GM18498 (cell line): ENCODE measurements around the gene TMEM175.
A peak's percentile ranks its signal among the peaks of the same experiment; 100 is the strongest.
"Not testable (repeated sequence)": the region's sequence is repeated elsewhere in the genome, so short reads cannot be mapped to it uniquely, and the experiment has no call there.

ENCODE experiments used
- ATAC-seq: cut with Tn5 transposase; IDR thresholded peaks from one replicate; pipeline ENCODE4 v1.9.1; 2021; ENCODE audit warnings: mild to moderate bottlenecking, moderate library complexity; ENCODE audit not compliant: unreplicated experiment

The TMEM175 gene

GRCh38 chr4:915041-915474, 17.2 kb upstream of the TMEM175 start:
- no peak for ATAC-seq

GRCh38 chr4:915595-915994, 16.7 kb upstream of the TMEM175 start:
- ATAC-seq = no peak

- no peak for ATAC-seq
Measured at GRCh38 chr4:917466-917865, 14.8 kb upstream of the TMEM175 start.

- no peak for ATAC-seq
Measured at GRCh38 chr4:917992-918391, 14.3 kb upstream of the TMEM175 start.

- not testable (repeated sequence) for ATAC-seq
Measured at GRCh38 chr4:918591-918990, 13.7 kb upstream of the TMEM175 start.

- ATAC-seq = not testable (repeated sequence)
Measured at GRCh38 chr4:919004-919680, 13.1 kb upstream of the TMEM175 start.

- ATAC-seq = peak; percentile 65
Measured at GRCh38 chr4:921830-922331, 10.4 kb upstream of the TMEM175 start.

- ATAC-seq = no peak
Measured at GRCh38 chr4:924107-925096, 7.9 kb upstream of the TMEM175 start.

- no peak for ATAC-seq
Measured at GRCh38 chr4:925171-925570, 7.1 kb upstream of the TMEM175 start.

GRCh38 chr4:925771-926500, 6.3 kb upstream of the TMEM175 start:
- ATAC-seq = no peak

GRCh38 chr4:926538-926937, 5.7 kb upstream of the TMEM175 start:
- ATAC-seq = no peak

- not testable (repeated sequence) for ATAC-seq
Measured at GRCh38 chr4:927566-927965, 4.7 kb upstream of the TMEM175 start.

GRCh38 chr4:929096-929765, 3.0 kb upstream of the TMEM175 start:
- no peak for ATAC-seq

- no peak for ATAC-seq
Measured at GRCh38 chr4:930028-930551, 2.2 kb upstream of the TMEM175 start.

- ATAC-seq = no peak
Measured at GRCh38 chr4:930827-931193, 1.4 kb upstream of the TMEM175 start.

- peak; percentile 0 for ATAC-seq
Measured at GRCh38 chr4:931194-931959, 883 bp upstream of the TMEM175 start.

GRCh38 chr4:932713-933070, 432 bp downstream of the TMEM175 start:
- ATAC-seq = no peak

- not testable (repeated sequence) for ATAC-seq
Measured at GRCh38 chr4:939508-939907, 7.2 kb downstream of the TMEM175 start.

- ATAC-seq = no peak
Measured at GRCh38 chr4:945274-946102, 13.2 kb downstream of the TMEM175 start.
